KMS-11 (cell line): ENCODE results near the gene IL21R.

Experiments
- H2AFZ ChIP-seq: fragments of 200-600 bp; sonication (generic); 2 replicates; pipeline ENCODE4 v1.6.1; 2016; ENCODE audit warnings: antibody characterized with exemption, mixed run types, low read depth
- H3K27ac ChIP-seq: fragments of 200-600 bp; sonication (generic); 2 replicates; pipeline ENCODE4 v1.6.1; 2016; ENCODE audit warnings: mild to moderate bottlenecking, mixed run types
- H3K27me3 ChIP-seq: fragments of 200-600 bp; sonication (generic); 2 replicates; pipeline ENCODE4 v1.6.1; 2017; ENCODE audit warnings: mild to moderate bottlenecking, low read depth, mixed run types, moderate library complexity; ENCODE audit not compliant: insufficient read depth
- H3K36me3 ChIP-seq: fragments of 200-600 bp; sonication (generic); 2 replicates; pipeline ENCODE4 v1.6.1; 2017; ENCODE audit warnings: mild to moderate bottlenecking, mixed run types; ENCODE audit not compliant: insufficient read depth
- H3K4me1 ChIP-seq: fragments of 200-600 bp; sonication (generic); 2 replicates; pipeline ENCODE4 v1.6.1; 2016; ENCODE audit warnings: mild to moderate bottlenecking, low read depth, mixed run types; ENCODE audit not compliant: poor library complexity, severe bottlenecking
- H3K4me2 ChIP-seq: fragments of 200-600 bp; sonication (generic); 2 replicates; pipeline ENCODE4 v1.7.0; 2016; ENCODE audit warnings: mild to moderate bottlenecking, mixed run types
- H3K4me3 ChIP-seq: fragments of 200-600 bp; sonication (generic); IDR thresholded peaks from 2 replicates; pipeline ENCODE4 v1.6.1; 2017; ENCODE audit warnings: low read depth, low read length, mixed read lengths; ENCODE audit not compliant: insufficient read depth
- H3K79me2 ChIP-seq: fragments of 200-600 bp; sonication (generic); 2 replicates; pipeline ENCODE4 v1.6.1; 2016; ENCODE audit warnings: low read depth, mixed run types; ENCODE audit not compliant: insufficient read depth
- H3K9ac ChIP-seq: fragments of 200-600 bp; sonication (generic); 2 replicates; pipeline ENCODE4 v1.6.1; 2016; ENCODE audit warnings: mild to moderate bottlenecking, mixed run types
- H4K20me1 ChIP-seq: fragments of 200-600 bp; sonication (generic); 2 replicates; pipeline ENCODE4 v1.6.1; 2016; ENCODE audit warnings: mild to moderate bottlenecking, mixed run types; ENCODE audit not compliant: insufficient read depth
- CTCF ChIP-seq: fragments of 200-600 bp; sonication (generic); conservative IDR thresholded peaks from 2 replicates; pipeline ENCODE4 v1.6.1; 2017; ENCODE audit warnings: low read depth, mild to moderate bottlenecking, antibody characterized with exemption, low read length, moderate library complexity, mixed read lengths

Gene IL21R

DNA sequence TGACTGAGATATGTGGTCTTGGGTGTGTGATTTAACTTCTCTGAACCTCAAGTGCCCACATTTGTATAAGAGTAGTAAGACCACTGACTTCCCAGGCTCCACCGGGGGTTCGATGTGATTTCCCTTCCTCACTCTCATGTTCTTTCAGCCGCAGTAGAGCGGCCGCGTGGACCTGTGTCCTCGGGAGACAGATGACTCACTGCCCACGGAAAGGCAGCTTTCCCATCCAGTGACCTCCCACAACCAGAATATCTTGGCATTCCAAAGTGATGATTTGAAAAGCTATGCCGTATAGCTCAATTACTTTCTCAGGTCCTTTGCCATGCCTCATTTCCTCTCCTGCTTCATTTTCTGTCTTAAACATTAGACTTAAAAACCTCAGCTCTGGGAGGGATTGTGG is 73.6 kb downstream of the IL21R start:
- Histone ChIP-seq H2AFZ (no peak overlapping the region), H3K79me2 (no peaks in the 10 kb centered on the region), H3K27ac (no peak overlapping the region), H3K4me3 (no peak overlapping the region), H3K27me3 (no peaks in the 10 kb centered on the region), H3K9ac (no peak overlapping the region), H4K20me1 (no peaks in the 10 kb centered on the region), H3K36me3 (peaks cover 3% of the 10 kb centered on the region; the same call in 1 of the 2 replicates), H3K4me2 (no peak overlapping the region), H3K4me1 (no peaks in the 10 kb centered on the region)
- no peak for TF ChIP-seq CTCF

DNA sequence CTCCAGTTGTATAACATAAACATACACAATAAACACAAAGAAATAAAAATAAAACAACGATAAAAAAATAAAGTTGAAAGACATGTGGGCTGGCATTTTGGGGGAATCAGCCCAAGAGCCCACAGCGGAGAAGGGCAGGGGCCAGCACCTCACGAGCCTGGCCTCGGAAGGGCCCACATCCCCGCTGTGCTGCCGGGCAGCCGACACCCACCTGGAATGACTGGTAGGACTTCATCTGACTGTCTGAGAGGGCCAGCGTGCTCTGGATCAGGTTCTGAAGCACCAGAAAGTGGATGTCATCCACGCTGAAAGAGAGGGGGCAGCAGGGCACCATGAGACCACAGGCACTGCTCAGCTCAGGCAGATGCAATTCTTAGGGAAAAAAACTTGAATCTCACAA is 74.3 kb downstream of the IL21R start:
- Histone ChIP-seq H3K4me3 (no peak overlapping the region), H3K9ac (no peak overlapping the region), H3K36me3 (peaks cover 3% of the 10 kb centered on the region; the same call in 1 of the 2 replicates), H2AFZ (no peak overlapping the region), H3K79me2 (no peaks in the 10 kb centered on the region), H3K4me1 (no peaks in the 10 kb centered on the region), H3K27me3 (no peaks in the 10 kb centered on the region), H3K27ac (no peak overlapping the region), H3K4me2 (no peak overlapping the region), H4K20me1 (no peaks in the 10 kb centered on the region)
- TF ChIP-seq CTCF: no peak

GRCh38 chr16:27480761-27481160 is 78.8 kb downstream of the IL21R start:
- Histone ChIP-seq H3K79me2 (no peaks in the 10 kb centered on the region), H3K27me3 (no peaks in the 10 kb centered on the region), H3K27ac (no peak overlapping the region), H3K36me3 (peaks cover under 1% of the 10 kb centered on the region; the same call in 1 of the 2 replicates), H3K9ac (no peak overlapping the region), H3K4me1 (no peaks in the 10 kb centered on the region), H4K20me1 (no peaks in the 10 kb centered on the region), H3K4me3 (no peak overlapping the region), H3K4me2 (no peak overlapping the region), H2AFZ (no peak overlapping the region)
- TF ChIP-seq CTCF: no peak

- Histone ChIP-seq H4K20me1 (no peaks in the 10 kb centered on the region), H3K27ac (no peak overlapping the region), H3K4me3 (no peak overlapping the region), H2AFZ (no peak overlapping the region), H3K36me3 (peaks cover 4% of the 10 kb centered on the region; the same call in 1 of the 2 replicates), H3K9ac (no peak overlapping the region), H3K79me2 (no peaks in the 10 kb centered on the region), H3K4me2 (no peak overlapping the region), H3K27me3 (no peaks in the 10 kb centered on the region), H3K4me1 (no peaks in the 10 kb centered on the region)
- TF ChIP-seq CTCF: no peak
Observed at GRCh38 chr16:27481282-27481934, 79.4 kb downstream of the IL21R start.
